Liver (tissue), 3 donors: ENCODE data around the gene NKD2.

ENCODE experiments used
- EGR1 ChIP-seq, 2 donors: IDR thresholded peaks; 2 replicates each; pipeline ENCODE4 v1.6.1; 2016 to 2018; ENCODE audit warnings: antibody characterized with exemption in 2 of 2, low read depth in 2 of 2
- FOXA1 ChIP-seq: IDR thresholded peaks from 2 replicates; pipeline ENCODE4 v1.6.1; 2016; ENCODE audit warnings: antibody characterized with exemption
- GABPA ChIP-seq, 2 donors: IDR thresholded peaks in 1 of 2; conservative IDR thresholded peaks in 1 of 2; 2 replicates each; pipeline ENCODE4 v1.6.1; 2016; ENCODE audit warnings: antibody characterized with exemption in 2 of 2, mild to moderate bottlenecking in 1 of 2, moderate library complexity in 1 of 2
- HNF4A ChIP-seq, 2 donors: conservative IDR thresholded peaks; 2 replicates each; pipeline ENCODE4 v1.6.1; 2016; ENCODE audit warnings: antibody characterized with exemption in 2 of 2, mild to moderate bottlenecking in 2 of 2
- HNF4G ChIP-seq: IDR thresholded peaks from 2 replicates; pipeline ENCODE4 v1.6.1; 2016; ENCODE audit warnings: antibody characterized with exemption
- JUND ChIP-seq, 2 donors: IDR thresholded peaks; 2 replicates each; pipeline ENCODE4 v1.6.1; 2016; ENCODE audit warnings: antibody characterized with exemption in 2 of 2
- RAD21 ChIP-seq, 2 donors: IDR thresholded peaks; 2 replicates each; pipeline ENCODE4 v1.6.1; 2016; ENCODE audit warnings: antibody characterized with exemption in 2 of 2, mild to moderate bottlenecking in 2 of 2
- SP1 ChIP-seq: IDR thresholded peaks from 2 replicates; pipeline ENCODE4 v1.6.1; 2018; ENCODE audit warnings: antibody characterized with exemption, mild to moderate bottlenecking
- TAF1 ChIP-seq: conservative IDR thresholded peaks from 2 replicates; pipeline ENCODE4 v1.6.1; 2016; ENCODE audit warnings: antibody characterized with exemption, mild to moderate bottlenecking
- TF ChIP-seq, protein P1 (sequence below): fragments of 150-350 bp; IDR thresholded peaks from 2 replicates; pipeline ENCODE4 v1.5.1; 2017; ENCODE audit warnings: improper control_type of control experiment, low read depth, low read length; ENCODE audit not compliant: missing input control
- TF ChIP-seq, protein P2 (sequence below): IDR thresholded peaks from 2 replicates; pipeline ENCODE4 v1.6.1; 2016; ENCODE audit warnings: antibody characterized with exemption
- TF ChIP-seq, protein P3 (sequence below): IDR thresholded peaks from 2 replicates; pipeline ENCODE4 v1.6.1; 2016; ENCODE audit warnings: antibody characterized with exemption, mild to moderate bottlenecking
- TF ChIP-seq, protein P4 (sequence below): IDR thresholded peaks from 2 replicates; pipeline ENCODE4 v1.6.1; 2016; ENCODE audit warnings: antibody characterized with exemption
- donor health status: healthy.
- donor health status: healthy.

DNA sequence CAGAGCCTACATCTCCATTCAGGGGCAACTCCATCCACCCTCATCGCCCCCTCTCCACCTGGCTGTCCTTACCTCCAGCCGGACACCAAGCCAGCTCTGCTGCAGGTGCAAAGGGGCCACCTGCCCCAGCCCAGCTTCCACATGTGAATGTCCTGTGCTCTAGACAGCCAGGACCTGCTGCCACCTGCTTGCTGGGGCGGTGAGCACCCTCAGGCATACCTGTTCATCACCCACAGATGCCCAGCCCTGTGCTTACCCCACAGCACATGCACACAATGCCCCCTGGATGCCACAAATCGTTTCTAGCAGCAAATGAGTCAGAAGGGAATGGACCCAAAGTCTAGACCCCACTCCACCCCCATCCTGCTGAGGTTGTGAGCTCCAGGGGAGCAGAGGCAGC is 13.3 kb upstream of the NKD2 start:
- TF ChIP-seq RAD21 (IDR thresholded peaks at IDR 0.05) (no peak), TAF1 (no peak), HNF4G (no peak), EGR1 (IDR thresholded peaks at IDR 0.05; ENCODE audit: low read depth in 2 of 2) (no peak), GABPA (IDR thresholded peaks at IDR 0.05 in 1 of 2, conservative IDR thresholded peaks at IDR 0.05 in 1 of 2) (no peak), JUND (IDR thresholded peaks at IDR 0.05) (no peak), FOXA1 (no peak), SP1 (no peak), HNF4A (conservative IDR thresholded peaks at IDR 0.05) (no peak)
- TF ChIP-seq, protein P1, sequence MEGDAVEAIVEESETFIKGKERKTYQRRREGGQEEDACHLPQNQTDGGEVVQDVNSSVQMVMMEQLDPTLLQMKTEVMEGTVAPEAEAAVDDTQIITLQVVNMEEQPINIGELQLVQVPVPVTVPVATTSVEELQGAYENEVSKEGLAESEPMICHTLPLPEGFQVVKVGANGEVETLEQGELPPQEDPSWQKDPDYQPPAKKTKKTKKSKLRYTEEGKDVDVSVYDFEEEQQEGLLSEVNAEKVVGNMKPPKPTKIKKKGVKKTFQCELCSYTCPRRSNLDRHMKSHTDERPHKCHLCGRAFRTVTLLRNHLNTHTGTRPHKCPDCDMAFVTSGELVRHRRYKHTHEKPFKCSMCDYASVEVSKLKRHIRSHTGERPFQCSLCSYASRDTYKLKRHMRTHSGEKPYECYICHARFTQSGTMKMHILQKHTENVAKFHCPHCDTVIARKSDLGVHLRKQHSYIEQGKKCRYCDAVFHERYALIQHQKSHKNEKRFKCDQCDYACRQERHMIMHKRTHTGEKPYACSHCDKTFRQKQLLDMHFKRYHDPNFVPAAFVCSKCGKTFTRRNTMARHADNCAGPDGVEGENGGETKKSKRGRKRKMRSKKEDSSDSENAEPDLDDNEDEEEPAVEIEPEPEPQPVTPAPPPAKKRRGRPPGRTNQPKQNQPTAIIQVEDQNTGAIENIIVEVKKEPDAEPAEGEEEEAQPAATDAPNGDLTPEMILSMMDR = no peak
- TF ChIP-seq, protein P2, sequence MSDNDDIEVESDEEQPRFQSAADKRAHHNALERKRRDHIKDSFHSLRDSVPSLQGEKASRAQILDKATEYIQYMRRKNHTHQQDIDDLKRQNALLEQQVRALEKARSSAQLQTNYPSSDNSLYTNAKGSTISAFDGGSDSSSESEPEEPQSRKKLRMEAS = no peak
- TF ChIP-seq, protein P3, sequence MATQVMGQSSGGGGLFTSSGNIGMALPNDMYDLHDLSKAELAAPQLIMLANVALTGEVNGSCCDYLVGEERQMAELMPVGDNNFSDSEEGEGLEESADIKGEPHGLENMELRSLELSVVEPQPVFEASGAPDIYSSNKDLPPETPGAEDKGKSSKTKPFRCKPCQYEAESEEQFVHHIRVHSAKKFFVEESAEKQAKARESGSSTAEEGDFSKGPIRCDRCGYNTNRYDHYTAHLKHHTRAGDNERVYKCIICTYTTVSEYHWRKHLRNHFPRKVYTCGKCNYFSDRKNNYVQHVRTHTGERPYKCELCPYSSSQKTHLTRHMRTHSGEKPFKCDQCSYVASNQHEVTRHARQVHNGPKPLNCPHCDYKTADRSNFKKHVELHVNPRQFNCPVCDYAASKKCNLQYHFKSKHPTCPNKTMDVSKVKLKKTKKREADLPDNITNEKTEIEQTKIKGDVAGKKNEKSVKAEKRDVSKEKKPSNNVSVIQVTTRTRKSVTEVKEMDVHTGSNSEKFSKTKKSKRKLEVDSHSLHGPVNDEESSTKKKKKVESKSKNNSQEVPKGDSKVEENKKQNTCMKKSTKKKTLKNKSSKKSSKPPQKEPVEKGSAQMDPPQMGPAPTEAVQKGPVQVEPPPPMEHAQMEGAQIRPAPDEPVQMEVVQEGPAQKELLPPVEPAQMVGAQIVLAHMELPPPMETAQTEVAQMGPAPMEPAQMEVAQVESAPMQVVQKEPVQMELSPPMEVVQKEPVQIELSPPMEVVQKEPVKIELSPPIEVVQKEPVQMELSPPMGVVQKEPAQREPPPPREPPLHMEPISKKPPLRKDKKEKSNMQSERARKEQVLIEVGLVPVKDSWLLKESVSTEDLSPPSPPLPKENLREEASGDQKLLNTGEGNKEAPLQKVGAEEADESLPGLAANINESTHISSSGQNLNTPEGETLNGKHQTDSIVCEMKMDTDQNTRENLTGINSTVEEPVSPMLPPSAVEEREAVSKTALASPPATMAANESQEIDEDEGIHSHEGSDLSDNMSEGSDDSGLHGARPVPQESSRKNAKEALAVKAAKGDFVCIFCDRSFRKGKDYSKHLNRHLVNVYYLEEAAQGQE = no peak
- TF ChIP-seq, protein P4, sequence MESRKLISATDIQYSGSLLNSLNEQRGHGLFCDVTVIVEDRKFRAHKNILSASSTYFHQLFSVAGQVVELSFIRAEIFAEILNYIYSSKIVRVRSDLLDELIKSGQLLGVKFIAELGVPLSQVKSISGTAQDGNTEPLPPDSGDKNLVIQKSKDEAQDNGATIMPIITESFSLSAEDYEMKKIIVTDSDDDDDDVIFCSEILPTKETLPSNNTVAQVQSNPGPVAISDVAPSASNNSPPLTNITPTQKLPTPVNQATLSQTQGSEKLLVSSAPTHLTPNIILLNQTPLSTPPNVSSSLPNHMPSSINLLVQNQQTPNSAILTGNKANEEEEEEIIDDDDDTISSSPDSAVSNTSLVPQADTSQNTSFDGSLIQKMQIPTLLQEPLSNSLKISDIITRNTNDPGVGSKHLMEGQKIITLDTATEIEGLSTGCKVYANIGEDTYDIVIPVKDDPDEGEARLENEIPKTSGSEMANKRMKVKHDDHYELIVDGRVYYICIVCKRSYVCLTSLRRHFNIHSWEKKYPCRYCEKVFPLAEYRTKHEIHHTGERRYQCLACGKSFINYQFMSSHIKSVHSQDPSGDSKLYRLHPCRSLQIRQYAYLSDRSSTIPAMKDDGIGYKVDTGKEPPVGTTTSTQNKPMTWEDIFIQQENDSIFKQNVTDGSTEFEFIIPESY = no peak
